CD14-positive monocyte (primary cell): ENCODE data around the gene PRKN. TPM values are rescaled to one million over a fixed set of nuclear protein-coding genes. Genes with fewer than 3 reads are reported as not detected.

Source experiments
- DNase-seq, 3 donors: peaks; one replicate each; pipeline ENCODE4 v3.0.0-alpha.2; 2011 to 2022
- H2AFZ ChIP-seq: 2 replicates; pipeline ENCODE4 v1.6.0; 2012; ENCODE audit warnings: mild to moderate bottlenecking, low read depth, low read length, inconsistent platforms; ENCODE audit not compliant: insufficient read depth, poor library complexity, severe bottlenecking
- H3K27ac ChIP-seq, 2 donors: 1 replicate in 1 of 2; 2 replicates in 1 of 2; pipeline ENCODE4 v1.5.1; 2012 to 2013; ENCODE audit warnings: low read length in 2 of 2, control low read depth in 1 of 2, inconsistent platforms in 1 of 2, low read depth in 1 of 2, mild to moderate bottlenecking in 1 of 2
- H3K27me3 ChIP-seq, 2 donors: one replicate each; pipeline versions ENCODE4 v1.6.0 to v1.6.1; 2011 to 2013; ENCODE audit warnings: low read length in 2 of 2; ENCODE audit not compliant: control insufficient read depth in 2 of 2, insufficient read depth in 2 of 2
- H3K36me3 ChIP-seq, 2 donors: replicated peaks in 1 of 2; 1 replicate in 1 of 2; 2 replicates in 1 of 2; pipeline versions ENCODE4 v1.5.1 to v1.6.1; 2012 to 2013; ENCODE audit warnings: low read length in 2 of 2, control low read depth in 1 of 2, inconsistent platforms in 1 of 2, mild to moderate bottlenecking in 1 of 2; ENCODE audit not compliant: insufficient read depth in 2 of 2, control insufficient read depth in 1 of 2
- H3K4me1 ChIP-seq, 2 donors: 1 replicate in 1 of 2; 2 replicates in 1 of 2; pipeline versions ENCODE4 v1.5.1 to v1.6.1; 2012 to 2013; ENCODE audit warnings: low read length in 2 of 2, control low read depth in 1 of 2, inconsistent platforms in 1 of 2, mild to moderate bottlenecking in 1 of 2, moderate library complexity in 1 of 2; ENCODE audit not compliant: insufficient read depth in 2 of 2, control insufficient read depth in 1 of 2
- H3K4me2 ChIP-seq: replicated peaks from 2 replicates; pipeline ENCODE3; 2012; ENCODE audit warnings: low read length, moderate library complexity, mild to moderate bottlenecking; ENCODE audit not compliant: poor library complexity, severe bottlenecking; ENCODE audit errors: extremely low read depth
- H3K4me3 ChIP-seq, 3 experiments: fragments of 200-600 bp in 1 of 3; sonication (generic) in 1 of 3; replicated peaks in 1 of 3; 1 replicate in 2 of 3; 2 replicates in 1 of 3; pipeline ENCODE4 v1.5.1; 2011 to 2013; ENCODE audit warnings: low read length in 3 of 3, mild to moderate bottlenecking in 3 of 3, control low read depth in 2 of 3, low read depth in 2 of 3, inconsistent platforms in 1 of 3, moderate library complexity in 1 of 3
- H3K79me2 ChIP-seq: 2 replicates; pipeline ENCODE4 v1.6.0; 2012; ENCODE audit warnings: mild to moderate bottlenecking, control low read depth, inconsistent platforms, low read length, moderate library complexity; ENCODE audit not compliant: insufficient read depth
- H3K9ac ChIP-seq: 2 replicates; pipeline ENCODE4 v1.6.0; 2017; ENCODE audit warnings: low read length, mild to moderate bottlenecking; ENCODE audit not compliant: insufficient read depth, poor library complexity, severe bottlenecking
- H3K9me3 ChIP-seq, 2 donors: replicated peaks in 1 of 2; 1 replicate in 1 of 2; 2 replicates in 1 of 2; pipeline versions ENCODE4 v1.5.1 to v1.6.1; 2012 to 2013; ENCODE audit warnings: low read length in 2 of 2, control low read depth in 1 of 2; ENCODE audit not compliant: control insufficient read depth in 1 of 2, insufficient read depth in 1 of 2
- H4K20me1 ChIP-seq: 2 replicates; pipeline ENCODE4 v1.6.0; 2012; ENCODE audit warnings: mild to moderate bottlenecking, low read length, control low read depth, moderate library complexity; ENCODE audit not compliant: insufficient read depth
- H3K27ac Mint-ChIP-seq, 7 donors: one replicate each; pipeline ENCODE4 v1.8.0; 2020; ENCODE audit warnings: mild to moderate bottlenecking in 7 of 7, mixed read lengths in 7 of 7, moderate library complexity in 6 of 7, inconsistent platforms in 2 of 7
- H3K27me3 Mint-ChIP-seq, 3 donors: one replicate each; pipeline ENCODE4 v1.8.0; 2021 to 2022; ENCODE audit warnings: low read depth in 3 of 3, mild to moderate bottlenecking in 3 of 3, mixed read lengths in 3 of 3, moderate library complexity in 3 of 3, inconsistent platforms in 1 of 3
- H3K36me3 Mint-ChIP-seq, 2 donors: one replicate each; pipeline ENCODE4 v1.8.0; 2020; ENCODE audit warnings: mixed read lengths in 2 of 2, inconsistent platforms in 1 of 2, mild to moderate bottlenecking in 1 of 2
- H3K4me1 Mint-ChIP-seq: one replicate; pipeline ENCODE4 v1.8.0; 2020; ENCODE audit warnings: mild to moderate bottlenecking, mixed read lengths
- H3K4me3 Mint-ChIP-seq, 2 donors: one replicate each; pipeline ENCODE4 v1.8.0; 2020; ENCODE audit warnings: mild to moderate bottlenecking in 2 of 2, mixed read lengths in 2 of 2, moderate library complexity in 1 of 2
- H3K9me3 Mint-ChIP-seq, 7 donors: one replicate each; pipeline ENCODE4 v1.8.0; 2020 to 2022; ENCODE audit warnings: mixed read lengths in 7 of 7, mild to moderate bottlenecking in 6 of 7, moderate library complexity in 6 of 7, inconsistent platforms in 2 of 7
- CTCF ChIP-seq: fragments of 200-600 bp; IDR thresholded peaks from one replicate; pipeline ENCODE4 v1.8.0; 2022; ENCODE audit warnings: antibody characterized with exemption, mild to moderate bottlenecking
- WGBS: methylation state at CpG from one replicate; pipeline ENCODE4 v1.1.5; 2013; ENCODE audit warnings: missing lambda C conversion rate; ENCODE audit not compliant: insufficient coverage; 5-methylcytosine and 5-hydroxymethylcytosine counted together
- intact Hi-C, 2 donors: fragments of 100-400 bp; cut with micrococcal nuclease; formaldehyde crosslinking; loops; one replicate each; pipeline versions ENCODE4 v1.15.0 to v1.15.1; 2023
- polyA plus RNA-seq, 3 donors: library from polyadenylated mRNA; depleted of rRNA in 1 of 3; unstranded in 2 of 3; stranded (reverse) in 1 of 3; fragments of 300-500 nt in 2 of 3; fragments of >200 nt in 1 of 3; fragmentation: Illumina TruSeq in 2 of 3; gene quantifications; 1 replicate in 2 of 3; 2 replicates in 1 of 3; pipeline ENCODE4 v1.2.3, GENCODE V29; 2012 to 2021

Gene PRKN
- polyA plus RNA-seq, 3 donors: 0.19 to 0.21 TPM; not detected in 1

GRCh38 chr6:162369091-162369490, 358.5 kb downstream of the PRKN start:
- Histone ChIP-seq H2AFZ (no peak overlapping the region), H4K20me1 (no peaks in the 10 kb centered on the region), H3K27me3 (no peaks in the 10 kb centered on the region), H3K27ac (no peak overlapping the region), H3K79me2 (no peaks in the 10 kb centered on the region), H3K36me3 (no peaks in the 10 kb centered on the region), H3K4me1 (no peaks in the 10 kb centered on the region), H3K4me3 (no peak overlapping the region), H3K9ac (no peak overlapping the region), H3K9me3 (peaks cover 21 to 29% of the 10 kb centered on the region in 2 donors), H3K4me2 (no peak overlapping the region)
- WGBS: no CpG with 5 or more reads among the region's 2 CpGs
- TF ChIP-seq CTCF: no peak
- H3K4me3 Mint-ChIP-seq: no peak overlapping the region
- DNase-seq: no peak
- H3K36me3 Mint-ChIP-seq: no peaks in the 10 kb centered on the region
- intact Hi-C loops: no loop called here
- H3K4me1 Mint-ChIP-seq: no peaks in the 10 kb centered on the region
- H3K9me3 Mint-ChIP-seq: peaks cover 0 to 22% (median 5%) of the 10 kb centered on the region in 7 donors
- H3K27me3 Mint-ChIP-seq: peaks cover 0 to 2% (median 0%) of the 10 kb centered on the region in 3 donors
- H3K27ac Mint-ChIP-seq: no peak overlapping the region

- Histone ChIP-seq H3K4me2 (no peak overlapping the region), H3K27ac (no peak overlapping the region), H2AFZ (no peak overlapping the region), H3K4me3 (no peak overlapping the region), H3K9ac (no peak overlapping the region), H3K79me2 (no peaks in the 10 kb centered on the region), H3K36me3 (no peaks in the 10 kb centered on the region), H4K20me1 (no peaks in the 10 kb centered on the region), H3K27me3 (no peaks in the 10 kb centered on the region), H3K4me1 (no peaks in the 10 kb centered on the region), H3K9me3 (peaks cover 14 to 15% of the 10 kb centered on the region in 2 donors)
- no peak for TF ChIP-seq CTCF
- peaks cover 0 to 2% (median 0%) of the 10 kb centered on the region in 3 donors for H3K27me3 Mint-ChIP-seq
- no peaks in the 10 kb centered on the region for H3K36me3 Mint-ChIP-seq
- H3K4me3 Mint-ChIP-seq: no peak overlapping the region
- H3K9me3 Mint-ChIP-seq: peaks cover 0 to 9% (median 6%) of the 10 kb centered on the region in 7 donors
- H3K27ac Mint-ChIP-seq: no peak overlapping the region
- DNase-seq: no peak
- intact Hi-C loops: no loop called here
- no peaks in the 10 kb centered on the region for H3K4me1 Mint-ChIP-seq
- whole genome bisulfite sequencing: 100% methylated on average over 2 of the region's 4 CpGs
Measured at GRCh38 chr6:162364488-162364887, 363.1 kb downstream of the PRKN start.
